ENCODE measurements around the gene HLA-B. TPM values are rescaled to one million over a fixed set of nuclear protein-coding genes. Genes with fewer than 3 reads are reported as not detected.

The HLA-B gene
- total and polyA plus RNA-seq, 2 experiments from 2014 or later: 7.7 to 27.2 TPM

DNA sequence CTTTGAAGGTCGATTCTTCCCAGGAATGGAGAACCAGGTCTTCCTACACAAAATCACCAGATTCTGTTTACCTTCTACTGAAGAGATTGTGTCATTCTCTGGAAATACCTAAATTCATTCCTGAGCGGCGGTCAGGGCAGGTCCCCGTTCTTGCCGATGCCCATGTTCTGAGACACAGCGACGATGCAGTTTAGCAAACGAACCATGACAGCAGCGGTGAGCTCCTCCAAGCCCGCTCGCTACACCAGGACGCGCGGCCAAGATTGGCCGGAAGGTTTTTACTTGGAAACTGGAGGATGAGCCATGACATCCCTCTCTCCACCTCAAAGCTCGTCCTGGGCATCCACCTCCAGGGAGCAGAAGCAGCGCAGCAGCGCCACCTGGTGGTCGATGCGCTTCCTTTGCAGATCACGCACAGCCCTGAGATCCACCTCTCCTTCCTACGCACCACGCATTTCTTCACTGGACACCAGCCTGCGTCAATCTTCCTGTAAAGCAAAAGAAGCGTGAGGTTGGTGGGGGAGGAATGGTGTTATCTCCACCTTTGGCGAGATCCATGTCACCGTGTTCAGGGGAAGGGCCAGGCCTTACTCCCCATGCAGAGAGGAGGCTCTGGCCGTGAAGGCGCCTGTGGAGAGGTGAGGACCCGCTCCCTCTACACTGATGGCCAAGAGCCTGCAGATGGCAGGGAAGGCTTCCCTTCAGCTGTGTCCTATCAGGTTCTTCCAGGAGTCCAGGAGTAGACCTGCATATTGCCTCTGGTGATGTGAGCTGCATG is 9.9 kb upstream of the HLA-B start:
- no peak overlapping the region for H3K27ac ChIP-seq
- TF ChIP-seq, protein P1, sequence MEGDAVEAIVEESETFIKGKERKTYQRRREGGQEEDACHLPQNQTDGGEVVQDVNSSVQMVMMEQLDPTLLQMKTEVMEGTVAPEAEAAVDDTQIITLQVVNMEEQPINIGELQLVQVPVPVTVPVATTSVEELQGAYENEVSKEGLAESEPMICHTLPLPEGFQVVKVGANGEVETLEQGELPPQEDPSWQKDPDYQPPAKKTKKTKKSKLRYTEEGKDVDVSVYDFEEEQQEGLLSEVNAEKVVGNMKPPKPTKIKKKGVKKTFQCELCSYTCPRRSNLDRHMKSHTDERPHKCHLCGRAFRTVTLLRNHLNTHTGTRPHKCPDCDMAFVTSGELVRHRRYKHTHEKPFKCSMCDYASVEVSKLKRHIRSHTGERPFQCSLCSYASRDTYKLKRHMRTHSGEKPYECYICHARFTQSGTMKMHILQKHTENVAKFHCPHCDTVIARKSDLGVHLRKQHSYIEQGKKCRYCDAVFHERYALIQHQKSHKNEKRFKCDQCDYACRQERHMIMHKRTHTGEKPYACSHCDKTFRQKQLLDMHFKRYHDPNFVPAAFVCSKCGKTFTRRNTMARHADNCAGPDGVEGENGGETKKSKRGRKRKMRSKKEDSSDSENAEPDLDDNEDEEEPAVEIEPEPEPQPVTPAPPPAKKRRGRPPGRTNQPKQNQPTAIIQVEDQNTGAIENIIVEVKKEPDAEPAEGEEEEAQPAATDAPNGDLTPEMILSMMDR (IDR thresholded peaks at IDR 0.05; ENCODE audit: low read depth, low read length): peak; percentile 87
- H3K27me3 ChIP-seq: peaks cover 61% of the 10 kb centered on the region
- no peak overlapping the region for H3K4me3 ChIP-seq
- H3K4me1 ChIP-seq (ENCODE audit: low read depth): no peaks in the 10 kb centered on the region
- H3K9me3 ChIP-seq (ENCODE audit: low read depth): no peaks in the 10 kb centered on the region
- no peaks in the 10 kb centered on the region for H3K36me3 ChIP-seq
- DNase-seq (ENCODE audit: low read depth in 1 of 2, low spot score in 1 of 2): peak; percentile 90 to 91

DNA sequence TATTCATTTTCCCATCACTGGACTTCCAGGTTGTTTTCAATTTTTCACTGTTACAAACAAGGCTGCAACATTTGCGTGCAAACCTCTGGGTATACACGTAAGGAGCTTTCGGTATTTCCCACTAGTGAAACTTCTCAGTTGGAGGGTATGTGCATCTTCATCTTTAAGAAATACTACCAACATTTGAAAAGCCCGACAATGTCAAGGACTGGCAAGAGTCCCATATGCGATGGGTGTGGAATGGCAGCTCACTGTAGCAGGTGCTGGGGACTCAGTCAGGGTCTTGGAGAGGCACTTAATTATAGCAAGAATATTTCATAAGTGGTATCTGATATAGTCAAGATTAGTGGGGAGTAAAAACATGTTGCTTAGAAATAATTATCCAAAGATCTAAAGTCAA is 8.9 kb upstream of the HLA-B start:
- Histone ChIP-seq H3K9me3 (ENCODE audit: low read depth) (no peaks in the 10 kb centered on the region), H3K4me3 (no peak overlapping the region), H3K36me3 (no peaks in the 10 kb centered on the region), H3K27me3 (peaks cover 61% of the 10 kb centered on the region), H3K27ac (no peak overlapping the region), H3K4me1 (ENCODE audit: low read depth) (no peaks in the 10 kb centered on the region)
- no peak for DNase-seq (ENCODE audit: low read depth in 1 of 2, low spot score in 1 of 2)
- TF ChIP-seq, protein P1 (IDR thresholded peaks at IDR 0.05; ENCODE audit: low read depth, low read length): no peak

DNA sequence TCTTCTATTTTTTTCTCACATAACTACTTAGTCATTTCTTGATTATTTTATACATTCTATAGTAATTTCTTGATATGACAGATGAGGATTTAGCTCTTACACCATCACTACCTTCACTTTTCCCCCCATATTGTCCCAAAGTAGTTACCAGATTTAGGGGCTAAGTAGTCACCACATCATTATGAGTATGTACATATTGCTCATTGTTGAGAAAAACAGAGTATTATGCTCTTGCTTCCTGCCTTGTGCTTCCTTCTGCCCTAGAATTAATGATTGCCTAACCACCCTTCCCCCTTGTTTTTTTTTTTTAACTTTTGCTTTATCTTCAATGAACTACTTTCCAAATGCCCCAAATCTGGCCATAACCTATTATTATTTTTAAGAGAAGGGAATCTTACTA is 6.8 kb upstream of the HLA-B start:
- Histone ChIP-seq H3K36me3 (no peaks in the 10 kb centered on the region), H3K9me3 (ENCODE audit: low read depth) (no peaks in the 10 kb centered on the region), H3K4me1 (ENCODE audit: low read depth) (no peaks in the 10 kb centered on the region), H3K27ac (no peak overlapping the region), H3K27me3 (peaks cover 78% of the 10 kb centered on the region), H3K4me3 (no peak overlapping the region)
- DNase-seq (ENCODE audit: low read depth in 1 of 2, low spot score in 1 of 2): no peak
- TF ChIP-seq, protein P1 (IDR thresholded peaks at IDR 0.05; ENCODE audit: low read depth, low read length): no peak

DNA sequence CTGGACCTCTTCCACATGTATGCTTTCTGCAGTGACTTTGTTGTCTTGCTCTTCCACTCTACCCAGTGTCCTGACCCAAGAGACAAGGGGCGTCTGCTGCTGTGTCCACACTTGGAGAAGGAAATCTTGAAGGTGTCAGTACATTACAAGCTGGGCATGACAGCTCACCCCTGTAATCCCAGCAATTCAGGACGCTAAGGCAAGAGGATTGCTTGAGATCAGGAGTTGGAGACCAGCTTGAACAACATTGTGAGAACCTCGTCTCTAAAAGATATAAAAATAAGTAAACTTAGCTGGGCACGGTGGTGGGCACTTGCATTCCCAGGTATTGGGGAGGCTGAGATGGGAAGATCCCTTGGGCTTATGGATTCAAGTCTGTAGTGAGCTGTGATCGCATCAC is 5.8 kb upstream of the HLA-B start:
- Histone ChIP-seq H3K9me3 (ENCODE audit: low read depth) (no peaks in the 10 kb centered on the region), H3K4me1 (ENCODE audit: low read depth) (no peaks in the 10 kb centered on the region), H3K36me3 (no peaks in the 10 kb centered on the region), H3K27ac (no peak overlapping the region), H3K27me3 (peaks cover 80% of the 10 kb centered on the region), H3K4me3 (no peak overlapping the region)
- TF ChIP-seq, protein P1 (IDR thresholded peaks at IDR 0.05; ENCODE audit: low read depth, low read length): no peak
- DNase-seq (ENCODE audit: low read depth in 1 of 2, low spot score in 1 of 2): no peak

DNA sequence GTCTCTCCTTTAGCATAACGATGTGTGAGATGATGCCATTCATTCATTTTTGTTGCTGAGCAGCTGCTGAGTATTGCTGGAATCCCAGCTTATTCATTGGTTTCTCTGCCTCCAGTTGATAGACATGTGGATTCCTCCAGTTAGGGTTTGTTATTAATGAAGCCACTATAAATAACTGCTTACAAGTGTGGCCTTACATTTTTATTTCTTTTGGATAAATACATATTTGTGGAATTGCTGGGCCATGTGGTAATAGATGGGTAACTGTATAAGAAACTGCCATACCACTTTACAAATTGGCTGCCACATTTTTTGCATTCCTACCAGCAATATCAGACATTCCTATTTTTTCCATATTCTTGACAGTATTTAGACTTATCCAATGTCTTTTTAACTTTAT is 2.6 kb upstream of the HLA-B start:
- H3K27ac ChIP-seq: no peak overlapping the region
- H3K4me1 ChIP-seq (ENCODE audit: low read depth): no peaks in the 10 kb centered on the region
- TF ChIP-seq, protein P1 (IDR thresholded peaks at IDR 0.05; ENCODE audit: low read depth, low read length): no peak
- no peaks in the 10 kb centered on the region for H3K9me3 ChIP-seq (ENCODE audit: low read depth)
- DNase-seq (ENCODE audit: low read depth in 1 of 2, low spot score in 1 of 2): no peak
- peaks cover 77% of the 10 kb centered on the region for H3K27me3 ChIP-seq
- no peaks in the 10 kb centered on the region for H3K36me3 ChIP-seq
- no peak overlapping the region for H3K4me3 ChIP-seq
